ENCODE data around the gene NPRL2.

Gene NPRL2

DNA sequence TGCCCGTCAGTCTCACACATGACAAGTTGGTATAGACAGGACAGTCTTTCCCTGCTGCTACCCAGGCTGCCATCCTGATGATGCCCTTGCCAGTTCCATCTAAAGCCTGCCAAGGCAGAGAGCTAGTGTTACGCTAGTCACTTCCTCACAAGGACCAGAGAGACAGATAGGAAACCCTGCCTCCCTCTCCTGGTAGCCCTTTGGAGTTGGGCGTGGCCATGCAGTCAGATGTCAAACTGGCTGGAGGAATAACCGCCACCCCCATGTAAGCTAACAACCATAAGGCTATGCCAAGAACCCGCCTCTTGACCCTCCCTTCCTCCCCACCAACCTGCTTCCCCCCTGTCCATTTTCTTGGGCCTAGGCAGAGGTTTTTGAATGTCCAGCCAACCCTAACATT lies 6.0 kb upstream of the NPRL2 start:
- Histone ChIP-seq H3K9me2 (replicated peaks; ENCODE audit: insufficient read depth, low read length) (no peaks in the 10 kb centered on the region), H3K4me3 (ENCODE audit: insufficient read depth, low read length, poor library complexity, severe bottlenecking) (no peak overlapping the region)

GRCh38 chr3:50355829-50356552 lies 5.4 kb upstream of the NPRL2 start:
- Histone ChIP-seq H4K20me1 (ENCODE audit: low read depth, low read length) (no peaks in the 10 kb centered on the region), H3K36me3 (ENCODE audit: low read length) (no peaks in the 10 kb centered on the region), H2AFZ (ENCODE audit: low read depth, low read length, severe bottlenecking) (no peak overlapping the region), H3K4me3 (ENCODE audit: insufficient read depth, low read length, poor library complexity, severe bottlenecking) (no peak overlapping the region), H3K9me2 (replicated peaks; ENCODE audit: insufficient read depth, low read length) (no peaks in the 10 kb centered on the region), H3K27ac (ENCODE audit: low read depth, low read length) (no peak overlapping the region), H3K4me2 (ENCODE audit: low read depth, low read length, poor library complexity, severe bottlenecking) (peak overlapping the region; percentile 74), H3K79me2 (ENCODE audit: insufficient read depth, low read length) (peaks cover 35% of the 10 kb centered on the region), H3F3A (ENCODE audit: insufficient read depth) (no peaks in the 10 kb centered on the region; the same call in 1 of the 2 replicates), H3K9ac (ENCODE audit: low read length) (peak overlapping the region; percentile 79; the same call in 1 of the 2 replicates), H3K9me3 (ENCODE audit: insufficient read depth, low read length) (no peaks in the 10 kb centered on the region), H3K27me3 (ENCODE audit: low read length) (no peaks in the 10 kb centered on the region)
- TF ChIP-seq, protein P1, sequence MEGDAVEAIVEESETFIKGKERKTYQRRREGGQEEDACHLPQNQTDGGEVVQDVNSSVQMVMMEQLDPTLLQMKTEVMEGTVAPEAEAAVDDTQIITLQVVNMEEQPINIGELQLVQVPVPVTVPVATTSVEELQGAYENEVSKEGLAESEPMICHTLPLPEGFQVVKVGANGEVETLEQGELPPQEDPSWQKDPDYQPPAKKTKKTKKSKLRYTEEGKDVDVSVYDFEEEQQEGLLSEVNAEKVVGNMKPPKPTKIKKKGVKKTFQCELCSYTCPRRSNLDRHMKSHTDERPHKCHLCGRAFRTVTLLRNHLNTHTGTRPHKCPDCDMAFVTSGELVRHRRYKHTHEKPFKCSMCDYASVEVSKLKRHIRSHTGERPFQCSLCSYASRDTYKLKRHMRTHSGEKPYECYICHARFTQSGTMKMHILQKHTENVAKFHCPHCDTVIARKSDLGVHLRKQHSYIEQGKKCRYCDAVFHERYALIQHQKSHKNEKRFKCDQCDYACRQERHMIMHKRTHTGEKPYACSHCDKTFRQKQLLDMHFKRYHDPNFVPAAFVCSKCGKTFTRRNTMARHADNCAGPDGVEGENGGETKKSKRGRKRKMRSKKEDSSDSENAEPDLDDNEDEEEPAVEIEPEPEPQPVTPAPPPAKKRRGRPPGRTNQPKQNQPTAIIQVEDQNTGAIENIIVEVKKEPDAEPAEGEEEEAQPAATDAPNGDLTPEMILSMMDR (IDR thresholded peaks at IDR 0.05; ENCODE audit: insufficient read depth, low read length, poor library complexity, severe bottlenecking), result no peak
- no peak for TF ChIP-seq EZH2phosphoT487 (conservative IDR thresholded peaks at IDR 0.05; ENCODE audit: low read length)

More for the DNA sequence above, 6.0 kb upstream of the NPRL2 start:
- Histone ChIP-seq H3K79me2 (ENCODE audit: insufficient read depth, low read length) (peaks cover 30% of the 10 kb centered on the region), H3K36me3 (ENCODE audit: low read length) (no peaks in the 10 kb centered on the region), H3K27ac (ENCODE audit: low read depth, low read length) (no peak overlapping the region), H3K9ac (ENCODE audit: low read length) (peak overlapping the region; percentile 79; the same call in 1 of the 2 replicates), H3K27me3 (ENCODE audit: low read length) (no peaks in the 10 kb centered on the region), H4K20me1 (ENCODE audit: low read depth, low read length) (no peaks in the 10 kb centered on the region), H2AFZ (ENCODE audit: low read depth, low read length, severe bottlenecking) (no peak overlapping the region), H3K9me3 (ENCODE audit: insufficient read depth, low read length) (no peaks in the 10 kb centered on the region), H3F3A (ENCODE audit: insufficient read depth) (no peaks in the 10 kb centered on the region; the same call in 1 of the 2 replicates), H3K4me2 (ENCODE audit: low read depth, low read length, poor library complexity, severe bottlenecking) (peak overlapping the region; percentile 74)
- TF ChIP-seq EZH2phosphoT487 (conservative IDR thresholded peaks at IDR 0.05; ENCODE audit: low read length), result no peak
- TF ChIP-seq, protein P1 (IDR thresholded peaks at IDR 0.05; ENCODE audit: insufficient read depth, low read length, poor library complexity, severe bottlenecking), result no peak

DNA sequence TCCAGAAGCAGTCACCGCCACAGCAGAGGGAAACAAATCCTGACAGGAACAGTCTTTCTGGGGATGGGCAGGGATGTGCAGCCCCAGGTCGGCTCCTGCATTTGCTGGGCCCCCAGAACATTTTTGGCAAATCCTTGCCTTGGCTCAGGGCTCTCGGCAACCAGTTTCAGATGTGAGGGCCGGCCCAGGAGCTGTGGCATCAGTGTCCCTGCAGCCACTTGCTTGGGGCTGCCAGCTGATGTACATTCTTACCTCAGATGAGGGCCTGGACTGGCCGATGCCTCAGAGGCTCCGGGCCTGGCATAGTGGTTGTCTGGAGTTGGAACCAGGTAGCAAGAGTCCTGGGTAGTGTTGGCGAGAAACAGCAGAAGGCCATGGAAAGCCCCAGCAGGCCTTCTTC lies 4.3 kb upstream of the NPRL2 start:
- H3K9me2 ChIP-seq (replicated peaks; ENCODE audit: insufficient read depth, low read length), result no peaks in the 10 kb centered on the region
- no peaks in the 10 kb centered on the region; the same call in 1 of the 2 replicates for H3F3A ChIP-seq (ENCODE audit: insufficient read depth)
- no peaks in the 10 kb centered on the region for H3K27me3 ChIP-seq (ENCODE audit: low read length)
- no peaks in the 10 kb centered on the region for H4K20me1 ChIP-seq (ENCODE audit: low read depth, low read length)
- H3K36me3 ChIP-seq (ENCODE audit: low read length), result no peaks in the 10 kb centered on the region
- H3K79me2 ChIP-seq (ENCODE audit: insufficient read depth, low read length), result peaks cover 40% of the 10 kb centered on the region
- H3K4me3 ChIP-seq (ENCODE audit: insufficient read depth, low read length, poor library complexity, severe bottlenecking), result no peak overlapping the region
- no peak overlapping the region for H3K27ac ChIP-seq (ENCODE audit: low read depth, low read length)
- no peak overlapping the region for H3K9ac ChIP-seq (ENCODE audit: low read length)
- H2AFZ ChIP-seq (ENCODE audit: low read depth, low read length, severe bottlenecking), result no peak overlapping the region
- no peak overlapping the region for H3K4me2 ChIP-seq (ENCODE audit: low read depth, low read length, poor library complexity, severe bottlenecking)
- H3K9me3 ChIP-seq (ENCODE audit: insufficient read depth, low read length), result no peaks in the 10 kb centered on the region
- no peak for TF ChIP-seq EZH2phosphoT487 (conservative IDR thresholded peaks at IDR 0.05; ENCODE audit: low read length)
- TF ChIP-seq, protein P1 (IDR thresholded peaks at IDR 0.05; ENCODE audit: insufficient read depth, low read length, poor library complexity, severe bottlenecking), result no peak

All from SU-DHL-6 (cell line).